ENCODE results near the gene NAA25. TPM values are rescaled to one million over a fixed set of nuclear protein-coding genes. Genes with fewer than 3 reads are reported as not detected.

NAA25 gene
- polyA plus RNA-seq (2013, experiment 1 of 2; ENCODE audit: insufficient read length) = 12.4 TPM
- polyA plus RNA-seq (2013, experiment 2 of 2; ENCODE audit: insufficient read length) = 12.2 TPM

DNA sequence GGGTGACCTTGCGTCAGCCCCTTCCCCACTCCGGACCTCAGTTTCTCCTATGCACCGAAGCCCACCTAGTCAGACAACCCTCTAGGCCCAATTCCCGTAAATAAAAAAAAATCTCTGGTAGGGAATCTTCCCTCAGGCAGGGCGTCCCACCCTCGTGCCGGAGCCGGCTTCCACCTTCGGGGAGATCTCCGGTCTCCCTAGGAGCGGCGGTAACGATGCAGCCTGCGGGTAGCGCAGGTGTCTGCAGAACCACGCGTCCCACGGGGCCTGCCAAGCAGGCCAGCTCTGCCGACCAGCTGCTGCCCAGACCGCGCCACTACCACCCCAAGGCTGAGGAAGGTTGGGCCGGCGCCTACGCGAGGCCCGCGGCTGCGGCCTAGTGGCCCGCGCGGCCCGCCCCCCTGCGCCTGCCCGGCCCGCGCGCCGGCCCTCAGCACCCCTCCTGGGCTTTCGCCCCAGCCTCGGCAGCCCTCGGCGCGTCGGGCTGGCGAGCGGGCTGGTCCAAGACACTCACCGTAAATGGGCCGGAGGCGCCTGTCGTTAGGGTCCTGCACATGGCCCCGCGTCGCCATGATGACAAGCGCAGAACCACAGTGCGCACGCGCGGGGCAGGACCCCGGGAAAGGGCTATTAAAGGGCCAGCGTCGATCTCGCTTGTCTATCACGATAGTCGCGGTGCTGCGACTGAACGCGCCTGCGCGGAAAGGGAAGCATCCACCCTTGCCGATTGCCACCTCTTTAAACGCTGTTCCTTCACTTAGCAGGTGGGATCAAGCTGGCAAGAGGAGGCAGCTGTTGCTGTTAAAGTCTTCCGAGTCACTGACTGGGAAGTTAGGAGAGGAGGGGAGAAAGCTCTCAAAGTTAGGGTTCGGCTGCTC lies at the start of gene NAA25:
Gene NAA25 (minus strand): TSS at position 582 of the 878 bp plus-strand sequence. CDS start 10 bp downstream, at position 572.
- DNase-seq = peak; percentile 85

- DNase-seq = no peak
Observed at GRCh38 chr12:112153893-112154219, 45.3 kb upstream of the NAA25 start.

GRCh38 chr12:112153181-112153892 lies 44.8 kb upstream of the NAA25 start:
- no peak for DNase-seq

GRCh38 chr12:112151766-112152541 lies 43.4 kb upstream of the NAA25 start:
- no peak for DNase-seq

- DNase-seq = no peak
Observed at GRCh38 chr12:112149596-112149995, 41.0 kb upstream of the NAA25 start.

DNA sequence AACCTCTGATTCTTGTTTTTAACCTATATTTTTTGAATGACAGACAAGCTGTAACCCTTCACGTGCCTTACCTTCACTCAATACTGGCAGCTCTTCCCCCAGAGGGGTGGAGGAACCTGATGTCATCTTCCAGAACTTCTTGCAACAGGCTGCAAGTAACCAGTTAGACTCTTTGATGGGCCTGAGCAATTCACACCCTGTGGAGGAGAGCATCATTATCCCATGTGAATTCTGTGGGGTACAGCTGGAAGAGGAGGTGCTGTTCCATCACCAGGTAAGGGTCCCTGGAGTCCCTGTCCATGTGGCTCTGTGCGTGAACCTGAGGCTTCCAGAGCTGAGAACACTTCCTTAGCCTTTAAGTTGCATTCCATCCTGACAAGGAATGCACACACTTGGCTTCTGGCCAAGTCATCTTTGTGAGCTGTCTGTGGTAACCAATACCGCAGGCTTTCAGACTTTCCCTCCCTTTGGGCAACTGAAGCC lies 39.5 kb upstream of the NAA25 start:
- peak; percentile 88 for DNase-seq

GRCh38 chr12:112146123-112146522 lies 37.5 kb upstream of the NAA25 start:
- DNase-seq = no peak

- no peak for DNase-seq
Observed at GRCh38 chr12:112140728-112141127, 32.1 kb upstream of the NAA25 start.

DNA sequence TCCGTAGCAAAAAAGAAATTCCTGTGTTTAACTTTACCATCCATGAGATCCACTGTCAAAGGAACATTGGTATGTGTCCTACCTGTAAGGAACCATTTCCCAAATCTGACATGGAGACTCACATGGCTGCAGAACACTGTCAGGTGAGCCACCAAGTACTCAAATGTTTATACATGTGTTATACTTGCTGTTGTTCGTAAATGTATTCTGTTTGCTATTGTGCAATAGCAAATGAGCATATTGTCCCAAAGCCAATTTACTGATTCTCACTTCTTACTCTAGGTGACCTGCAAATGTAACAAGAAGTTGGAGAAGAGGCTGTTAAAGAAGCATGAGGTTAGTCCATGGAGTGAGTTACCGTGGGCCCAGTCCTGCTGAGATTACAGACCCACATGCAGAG lies 26.1 kb upstream of the NAA25 start:
- DNase-seq = no peak

DNA sequence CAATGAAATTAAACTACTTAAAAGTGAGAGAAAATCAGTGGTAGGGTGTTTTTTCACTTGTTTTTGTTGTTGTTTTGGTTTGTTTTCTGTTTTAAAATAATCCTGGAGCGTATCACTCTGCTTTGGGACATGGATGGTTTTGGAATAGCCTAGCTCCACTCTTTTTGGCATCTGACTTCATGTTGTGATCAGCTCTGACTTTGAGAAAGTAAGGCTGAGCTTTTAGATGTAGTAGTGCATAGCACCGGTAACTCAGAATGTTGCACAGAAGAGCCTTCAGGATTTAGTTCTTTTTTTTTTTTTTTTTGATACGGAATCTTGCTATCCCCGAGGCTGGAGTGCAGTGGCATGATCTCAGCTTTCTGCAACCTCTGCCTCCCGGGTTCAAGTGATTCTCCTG lies 24.8 kb upstream of the NAA25 start:
- no peak for DNase-seq

GRCh38 chr12:112131686-112132085 lies 23.1 kb upstream of the NAA25 start:
- no peak for DNase-seq

GRCh38 chr12:112130441-112130998 lies 21.9 kb upstream of the NAA25 start:
- DNase-seq = no peak

DNA sequence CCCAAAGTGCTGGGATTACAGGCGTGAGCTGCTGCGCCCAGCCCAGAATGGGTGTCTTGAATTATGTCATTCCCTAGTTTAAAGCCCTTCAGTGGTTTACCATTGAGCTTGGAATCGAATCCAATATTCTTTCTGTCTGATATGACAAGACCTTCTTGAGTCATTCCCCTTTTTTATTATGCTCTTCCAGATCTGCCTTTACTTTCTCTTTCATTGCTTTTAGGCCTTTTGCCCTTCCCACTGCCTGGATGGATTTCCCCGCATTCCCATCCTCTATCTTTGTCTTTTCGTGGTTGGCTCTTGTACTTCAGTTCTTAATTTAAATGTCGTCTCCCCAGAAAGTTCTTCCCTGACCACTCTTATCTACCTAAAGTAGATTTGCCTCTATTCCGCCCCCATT lies 18.3 kb upstream of the NAA25 start:
- DNase-seq = no peak

DNA sequence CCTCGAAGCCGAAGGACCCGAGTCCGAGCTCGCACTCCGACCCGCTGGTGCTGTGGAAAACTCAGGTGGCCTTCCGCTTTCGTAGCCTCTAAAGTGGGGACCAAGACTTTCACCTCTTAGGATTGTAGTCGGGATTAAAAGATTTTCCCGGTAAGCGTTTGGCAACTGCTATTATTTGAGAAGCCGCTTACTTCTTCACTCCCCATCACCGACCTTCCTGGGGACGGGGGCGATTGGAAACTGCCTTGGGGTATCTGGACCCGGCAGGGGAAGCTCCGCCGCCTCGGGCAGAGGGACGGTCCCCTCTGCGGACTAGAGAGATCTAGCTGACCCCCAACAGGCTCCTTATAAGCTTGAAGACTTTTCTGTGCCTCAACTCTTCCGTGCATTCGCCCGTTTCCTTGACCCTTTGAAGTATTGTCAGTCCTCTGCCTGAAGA lies 17.4 kb upstream of the NAA25 start:
- DNase-seq = no peak

DNA sequence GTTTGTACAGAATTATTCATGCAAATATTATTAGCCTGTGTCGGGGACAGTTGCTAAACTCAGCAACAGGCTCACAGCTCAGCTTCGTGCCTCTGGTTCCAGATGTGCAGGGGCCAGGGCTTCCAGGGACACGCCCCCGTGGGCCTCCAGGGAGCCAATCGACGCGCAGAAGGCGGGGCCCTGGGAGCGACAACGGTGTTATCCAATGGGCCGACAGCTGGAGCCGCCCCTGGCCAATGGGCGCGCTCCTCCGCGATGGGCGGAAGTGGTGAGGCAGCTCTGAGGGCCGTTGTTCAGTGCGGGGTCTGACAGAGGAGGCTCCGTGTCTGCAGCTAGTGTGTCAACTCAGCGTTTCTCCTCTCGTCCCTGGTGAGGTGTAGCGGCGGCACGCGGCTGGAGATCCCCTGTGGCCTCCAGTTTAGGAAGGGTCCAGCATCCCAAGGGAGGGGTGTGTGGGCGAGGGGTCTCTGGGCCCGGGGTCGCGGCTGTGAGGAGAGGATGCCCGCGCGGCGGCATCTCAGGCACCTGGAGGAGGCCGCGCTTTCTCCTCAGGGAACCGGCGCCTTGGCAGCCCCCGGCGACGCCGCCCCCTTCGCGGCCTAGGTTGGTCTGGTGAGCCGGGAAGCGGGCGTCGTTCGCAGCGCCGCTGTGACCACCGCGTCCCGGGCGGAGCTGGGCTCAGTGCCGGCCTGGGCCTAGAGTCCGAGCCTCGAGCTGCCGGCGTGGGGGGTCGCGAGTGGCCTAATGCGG lies 16.8 kb upstream of the NAA25 start, which contains the start of gene TRAFD1:
Gene TRAFD1 (plus strand): TSS at position 311 of the 750 bp plus-strand sequence. CDS start 4,963 bp downstream, outside the sequence.
- peak; percentile 96 for DNase-seq

- DNase-seq = no peak
Observed at GRCh38 chr12:112124918-112125249, 16.3 kb upstream of the NAA25 start.

- peak; percentile 23 for DNase-seq
Observed at GRCh38 chr12:112122823-112123690, 14.5 kb upstream of the NAA25 start.

- peak; percentile 81 for DNase-seq
Observed at GRCh38 chr12:112121780-112122565, 13.4 kb upstream of the NAA25 start.

DNA sequence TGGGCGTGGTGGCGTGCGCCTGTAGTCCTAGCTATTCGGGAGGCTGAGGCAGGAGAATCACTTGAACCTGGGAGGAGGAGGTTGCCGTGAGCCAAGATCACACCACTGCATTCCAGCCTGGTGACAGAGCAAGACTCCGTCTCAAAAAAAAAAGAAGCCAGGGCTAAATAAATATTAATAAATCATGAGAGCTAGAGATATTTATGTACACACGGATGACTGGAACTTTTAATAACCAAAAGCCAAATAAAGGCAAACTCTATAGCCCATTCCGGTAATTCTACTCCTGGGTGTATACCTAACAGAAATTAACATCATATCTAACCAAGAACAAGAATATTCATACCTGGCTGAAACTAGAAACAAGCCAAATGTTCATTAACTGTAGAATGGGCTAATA lies 9.1 kb upstream of the NAA25 start:
- no peak for DNase-seq

All from fibroblast of skin of abdomen (primary cell).